Calu3 (cell line): ENCODE data around the gene UCKL1. TPM values are rescaled to one million over a fixed set of nuclear protein-coding genes. Genes with fewer than 3 reads are reported as not detected.

Experiments used
- BruUV-seq: library from RNA; stranded (reverse); fragments of 400-500 nt; replicated peaks from 2 replicates; lab custom pipeline; 2021; lab: Mats Ljungman, UMichigan
- CTCF ChIA-PET: fragments of 300-600 bp; sonication (Branson Sonifier 250); formaldehyde crosslinking; loops from one replicate; lab custom pipeline; 2022; ENCODE audit warnings: antibody characterized with exemption; lab: Charles Lee
- DNase-seq: peaks from one replicate; pipeline ENCODE4 v3.0.0; 2022
- H3K27ac Mint-ChIP-seq: one replicate; pipeline ENCODE4 v1.8.0; 2022; ENCODE audit warnings: mixed read lengths; ENCODE audit not compliant: unreplicated experiment
- H3K27me3 Mint-ChIP-seq: one replicate; pipeline ENCODE4 v1.8.0; 2022; ENCODE audit warnings: mixed read lengths; ENCODE audit not compliant: unreplicated experiment
- H3K36me3 Mint-ChIP-seq: one replicate; pipeline ENCODE4 v1.8.0; 2022; ENCODE audit warnings: mild to moderate bottlenecking, moderate library complexity, mixed read lengths; ENCODE audit not compliant: insufficient read depth, unreplicated experiment
- H3K4me1 Mint-ChIP-seq: one replicate; pipeline ENCODE4 v1.8.0; 2022; ENCODE audit warnings: mild to moderate bottlenecking, low read depth, mixed read lengths; ENCODE audit not compliant: unreplicated experiment
- H3K4me3 Mint-ChIP-seq: one replicate; pipeline ENCODE4 v1.8.0; 2022; ENCODE audit warnings: mild to moderate bottlenecking, low read depth, moderate library complexity, mixed read lengths; ENCODE audit not compliant: unreplicated experiment
- H3K9me3 Mint-ChIP-seq: one replicate; pipeline ENCODE4 v1.8.0; 2022; ENCODE audit warnings: low read depth, mixed read lengths; ENCODE audit not compliant: unreplicated experiment
- intact Hi-C: fragments of 100-400 bp; cut with micrococcal nuclease; formaldehyde crosslinking; loops from one replicate; pipeline ENCODE4 v1.10.0; 2022; ENCODE audit not compliant: unreplicated experiment
- total RNA-seq: library from RNA; stranded (reverse); gene quantifications from 2 replicates; pipeline ENCODE4 v1.2.3, GENCODE V29; 2022
- TF ChIP-seq, protein P1 (sequence below): fragments of 200-600 bp; IDR thresholded peaks from one replicate; pipeline ENCODE4 v1.8.0; 2022; ENCODE audit warnings: antibody characterized with exemption; ENCODE audit not compliant: unreplicated experiment

The UCKL1 gene
- total RNA-seq, 1 experiment from 2014 or later: 85.1 TPM

- Mint-ChIP-seq H3K27me3 (no peaks in the 10 kb centered on the region), H3K4me1 (peaks cover 23% of the 10 kb centered on the region), H3K27ac (peak overlapping the region; percentile 77), H3K9me3 (no peaks in the 10 kb centered on the region), H3K4me3 (peak overlapping the region; percentile 85), H3K36me3 (peaks cover 82% of the 10 kb centered on the region)
- BruUV-seq: no TSS peak
- intact Hi-C loops: no loop called here
- CTCF ChIA-PET: interaction anchor here (0.5 to 2.0 kb wide), 4 partner anchors 17 to 419 kb away, joined by 3 to 17 read pairs (median 4); partner anchors contain the start of genes PRPF6 and SAMD10
- TF ChIP-seq, protein P1, sequence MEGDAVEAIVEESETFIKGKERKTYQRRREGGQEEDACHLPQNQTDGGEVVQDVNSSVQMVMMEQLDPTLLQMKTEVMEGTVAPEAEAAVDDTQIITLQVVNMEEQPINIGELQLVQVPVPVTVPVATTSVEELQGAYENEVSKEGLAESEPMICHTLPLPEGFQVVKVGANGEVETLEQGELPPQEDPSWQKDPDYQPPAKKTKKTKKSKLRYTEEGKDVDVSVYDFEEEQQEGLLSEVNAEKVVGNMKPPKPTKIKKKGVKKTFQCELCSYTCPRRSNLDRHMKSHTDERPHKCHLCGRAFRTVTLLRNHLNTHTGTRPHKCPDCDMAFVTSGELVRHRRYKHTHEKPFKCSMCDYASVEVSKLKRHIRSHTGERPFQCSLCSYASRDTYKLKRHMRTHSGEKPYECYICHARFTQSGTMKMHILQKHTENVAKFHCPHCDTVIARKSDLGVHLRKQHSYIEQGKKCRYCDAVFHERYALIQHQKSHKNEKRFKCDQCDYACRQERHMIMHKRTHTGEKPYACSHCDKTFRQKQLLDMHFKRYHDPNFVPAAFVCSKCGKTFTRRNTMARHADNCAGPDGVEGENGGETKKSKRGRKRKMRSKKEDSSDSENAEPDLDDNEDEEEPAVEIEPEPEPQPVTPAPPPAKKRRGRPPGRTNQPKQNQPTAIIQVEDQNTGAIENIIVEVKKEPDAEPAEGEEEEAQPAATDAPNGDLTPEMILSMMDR: no peak
- DNase-seq: peak; percentile 77
Observed at GRCh38 chr20:63957004-63957689, 931 bp upstream of the UCKL1 start.

DNA sequence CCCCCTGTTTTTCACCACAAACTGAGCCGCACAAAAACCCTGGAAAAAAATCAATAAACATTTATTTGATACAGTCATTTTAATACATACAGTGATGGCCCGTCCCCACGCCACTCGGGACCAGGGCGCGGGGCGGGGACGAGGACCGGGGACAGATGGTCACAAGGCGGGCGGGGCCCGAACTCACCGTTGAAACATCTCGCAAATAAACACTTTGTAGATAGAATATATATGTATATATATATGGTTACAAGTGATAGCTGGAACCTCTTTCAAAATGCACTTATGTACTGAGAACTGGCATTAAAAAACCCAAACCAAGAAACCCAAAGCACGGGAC lies 418 bp upstream of the UCKL1 start:
- no peaks in the 10 kb centered on the region for H3K9me3 Mint-ChIP-seq
- no TSS peak for BruUV-seq
- TF ChIP-seq, protein P1: no peak
- peaks cover 23% of the 10 kb centered on the region for H3K4me1 Mint-ChIP-seq
- DNase-seq: no peak
- H3K4me3 Mint-ChIP-seq: peak overlapping the region; percentile 85
- intact Hi-C loops: no loop called here
- H3K27ac Mint-ChIP-seq: peak overlapping the region; percentile 77
- peaks cover 79% of the 10 kb centered on the region for H3K36me3 Mint-ChIP-seq
- CTCF ChIA-PET: interaction anchor here (0.6 to 2.0 kb wide), 6 partner anchors 17 to 419 kb away, joined by 3 to 17 read pairs (median 4); partner anchors contain the start of genes PRPF6, SAMD10 and TPD52L2
- no peaks in the 10 kb centered on the region for H3K27me3 Mint-ChIP-seq

DNA sequence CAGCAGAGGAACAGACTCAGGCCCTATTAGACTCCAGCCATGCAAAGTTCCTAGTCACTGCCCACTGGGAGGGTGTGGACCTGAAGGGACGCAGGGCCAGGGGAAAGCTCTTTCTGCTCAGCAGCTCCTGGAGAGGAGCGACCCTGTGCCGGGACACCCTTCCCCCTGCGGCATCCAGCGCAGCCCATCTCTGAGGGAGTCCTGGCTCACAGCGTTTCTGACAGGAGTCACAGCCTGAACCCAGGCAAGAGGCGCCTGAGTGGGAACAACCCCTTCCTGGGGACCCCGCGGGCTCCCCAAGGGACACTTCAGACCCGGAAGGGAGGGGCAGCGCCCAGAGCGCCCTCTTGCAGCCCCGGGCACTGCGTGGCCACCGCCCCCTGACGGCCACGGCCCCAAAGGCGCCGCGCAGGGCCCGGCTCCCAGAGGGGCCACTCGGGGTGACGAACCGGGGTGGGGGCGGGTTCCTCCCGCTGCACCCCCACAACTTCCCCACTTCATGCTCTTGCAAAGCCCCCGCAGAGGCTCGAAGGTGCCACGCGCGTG lies 862 bp downstream of the UCKL1 start:
- Mint-ChIP-seq H3K4me1 (peaks cover 23% of the 10 kb centered on the region), H3K4me3 (peak overlapping the region; percentile 85), H3K27me3 (no peaks in the 10 kb centered on the region), H3K36me3 (peaks cover 71% of the 10 kb centered on the region), H3K27ac (peak overlapping the region; percentile 77), H3K9me3 (no peaks in the 10 kb centered on the region)
- no TSS peak for BruUV-seq
- TF ChIP-seq, protein P1: peak; percentile 53
- CTCF ChIA-PET: interaction anchor here (0.9 to 1.2 kb wide), 2 partner anchors 25 to 90 kb away, joined by 5 read pairs; partner anchors contain the start of genes PRPF6 and TPD52L2
- intact Hi-C loops: no loop called here
- peak; percentile 67 for DNase-seq

DNA sequence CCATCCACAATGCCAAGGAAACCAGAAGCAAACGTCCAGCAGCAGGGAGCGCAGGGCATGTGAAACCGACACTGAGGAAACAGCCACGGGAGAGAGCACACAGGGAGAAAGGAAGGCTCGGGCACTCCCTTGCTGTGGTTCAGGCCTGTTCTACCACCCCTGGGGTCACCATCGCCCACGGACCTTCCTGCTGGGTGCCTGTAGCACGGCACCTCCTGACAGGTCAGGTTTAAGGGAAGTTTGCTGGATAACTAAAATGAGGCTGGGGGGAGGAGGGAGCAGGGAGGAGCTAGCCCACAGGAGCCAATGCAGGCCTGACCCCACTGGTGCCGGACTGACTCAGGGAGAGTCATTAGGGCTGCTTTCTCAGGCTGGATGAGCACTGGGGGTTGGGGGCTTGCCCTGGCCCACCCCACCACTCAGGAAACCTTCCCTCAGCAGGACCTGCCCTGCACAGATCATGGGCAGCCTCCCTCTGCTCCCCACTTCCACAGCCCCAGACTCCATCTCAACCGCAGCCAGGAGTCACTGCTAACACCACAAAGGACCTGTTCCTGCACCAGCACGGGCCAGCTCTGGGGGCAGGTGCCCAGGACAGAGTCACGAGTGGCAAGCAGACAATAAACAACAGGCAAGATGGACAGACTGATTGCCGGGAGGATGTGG lies 2.3 kb downstream of the UCKL1 start:
- Mint-ChIP-seq H3K9me3 (no peaks in the 10 kb centered on the region), H3K4me3 (peak overlapping the region; percentile 85), H3K36me3 (peaks cover 75% of the 10 kb centered on the region), H3K27ac (peak overlapping the region; percentile 20), H3K27me3 (no peaks in the 10 kb centered on the region), H3K4me1 (peaks cover 37% of the 10 kb centered on the region)
- CTCF ChIA-PET: interaction anchor here (0.5 to 1.3 kb wide), 3 partner anchors 25 to 85 kb away, joined by 3 to 8 read pairs (median 5); partner anchors contain the start of genes PRPF6 and SAMD10
- BruUV-seq: no TSS peak
- intact Hi-C loops: no loop called here
- no peak for DNase-seq
- TF ChIP-seq, protein P1: no peak
